Smooth muscle cell (in vitro differentiated cells): ENCODE results near the gene BMP6. TPM values are rescaled to one million over a fixed set of nuclear protein-coding genes. Genes with fewer than 3 reads are reported as not detected.
A peak's percentile ranks its signal among the peaks of the same experiment; 100 is the strongest.

ENCODE experiments used
- DNase-seq: peaks from one replicate; lab custom pipeline; 2025; ENCODE audit not compliant: unreplicated experiment; lab: John Stamatoyannopoulos, UW
- H2AFZ ChIP-seq: fragments of 200-600 bp; sonication (generic); 2 replicates; pipeline ENCODE4 v1.6.0; 2016; ENCODE audit warnings: antibody characterized with exemption, low read depth, mild to moderate bottlenecking
- H3F3A ChIP-seq: fragments of 200-600 bp; sonication (generic); 2 replicates; pipeline ENCODE4 v1.6.0; 2017; ENCODE audit warnings: antibody characterized with exemption, low read depth
- H3K27ac ChIP-seq: fragments of 200-600 bp; sonication (generic); 2 replicates; pipeline ENCODE4 v1.5.1; 2016; ENCODE audit warnings: low read depth, mild to moderate bottlenecking
- H3K27me3 ChIP-seq: fragments of 200-600 bp; sonication (generic); 2 replicates; pipeline ENCODE4 v1.6.1; 2016; ENCODE audit warnings: low read depth, mild to moderate bottlenecking
- H3K36me3 ChIP-seq: fragments of 200-600 bp; sonication (generic); 2 replicates; pipeline ENCODE4 v1.5.1; 2016; ENCODE audit warnings: low read depth
- H3K4me1 ChIP-seq: fragments of 200-600 bp; sonication (generic); 2 replicates; pipeline ENCODE4 v1.5.1; 2016; ENCODE audit warnings: low read depth
- H3K4me2 ChIP-seq: fragments of 200-600 bp; sonication (generic); 2 replicates; pipeline ENCODE4 v1.6.0; 2016; ENCODE audit warnings: mild to moderate bottlenecking
- H3K4me3 ChIP-seq: fragments of 200-600 bp; sonication (generic); 2 replicates; pipeline ENCODE4 v1.5.1; 2016; ENCODE audit warnings: mild to moderate bottlenecking
- H3K79me2 ChIP-seq: fragments of 200-600 bp; sonication (generic); 2 replicates; pipeline ENCODE4 v1.6.0; 2016; ENCODE audit warnings: low read depth, mild to moderate bottlenecking
- H3K9ac ChIP-seq: fragments of 200-600 bp; sonication (generic); 2 replicates; pipeline ENCODE4 v1.6.0; 2016; ENCODE audit warnings: low read depth
- H3K9me3 ChIP-seq: fragments of 200-600 bp; sonication (generic); replicated peaks from 2 replicates; pipeline ENCODE4 v1.5.1; 2016; ENCODE audit warnings: low read depth
- H4K20me1 ChIP-seq: fragments of 200-600 bp; sonication (generic); 2 replicates; pipeline ENCODE4 v1.6.0; 2016; ENCODE audit warnings: low read depth
- CTCF ChIP-seq: fragments of 200-600 bp; sonication (generic); IDR thresholded peaks from 2 replicates; pipeline ENCODE4 v1.5.1; 2017; ENCODE audit warnings: borderline replicate concordance, mild to moderate bottlenecking, antibody characterized with exemption; ENCODE audit not compliant: insufficient read depth, poor library complexity, severe bottlenecking
- WGBS: methylation state at CpG from one replicate; pipeline ENCODE4 v1.1.7; 2016; ENCODE audit warnings: low lambda C conversion rate; 5-methylcytosine and 5-hydroxymethylcytosine counted together
- polyA plus RNA-seq: library from polyadenylated mRNA; unstranded; fragments of >200 nt; fragmentation: Nextera tagmentation; extraction: Ambion mirVana; gene quantifications from 2 replicates; pipeline ENCODE4 v1.2.1, GENCODE V29; 2016
- total RNA-seq: library from RNA; depleted of rRNA; stranded (reverse); fragments of >200 nt; gene quantifications from 2 replicates; pipeline ENCODE4 v1.2.3, GENCODE V29; 2014

BMP6 gene
- total and polyA plus RNA-seq, 2 experiments from 2014 or later, result 14.5 to 17.0 TPM

DNA sequence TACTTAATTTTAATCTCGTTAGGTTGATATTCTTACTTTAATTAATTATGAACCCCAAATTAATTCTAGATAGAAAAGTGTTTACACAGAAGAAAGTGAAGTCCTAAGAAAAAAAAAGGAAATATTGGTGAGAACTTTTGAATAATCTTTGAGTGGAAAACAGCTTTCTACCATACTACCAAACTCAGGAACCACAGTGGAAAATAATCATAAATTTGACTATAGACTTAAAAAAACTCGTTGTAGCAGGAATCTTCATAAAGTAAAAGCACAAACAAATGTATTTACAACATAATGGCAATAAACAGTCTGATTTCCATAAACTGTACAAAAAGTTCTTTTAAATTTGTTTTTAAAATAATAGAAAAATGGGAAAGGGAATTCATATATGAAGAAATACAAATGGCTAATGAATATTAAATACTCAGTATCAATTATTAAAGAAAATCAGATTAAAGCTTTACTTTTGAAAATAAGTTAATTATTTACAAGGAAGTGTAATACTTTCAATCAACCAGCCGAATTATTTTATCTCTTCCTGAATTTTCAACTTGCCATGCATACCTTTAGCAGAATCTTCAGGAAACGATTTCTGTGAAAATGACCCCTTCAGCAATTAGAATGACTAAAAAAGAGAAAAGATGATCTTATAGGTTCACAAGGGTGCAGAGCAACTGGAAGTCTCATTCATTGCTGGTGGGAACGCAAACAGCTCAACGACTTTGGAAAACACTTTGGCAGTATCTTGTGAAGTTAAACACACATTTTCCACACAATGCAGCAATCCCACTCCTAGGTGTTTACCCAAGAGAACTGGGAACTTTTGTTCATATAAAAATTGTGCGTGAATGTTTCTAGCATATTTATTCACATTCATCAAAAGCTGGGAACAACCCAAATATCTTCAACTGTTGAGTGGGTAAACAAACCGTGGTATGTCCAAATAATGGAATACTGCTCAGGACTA is 38.5 kb upstream of the BMP6 start:
- Histone ChIP-seq H4K20me1 (no peaks in the 10 kb centered on the region), H3K27me3 (no peaks in the 10 kb centered on the region)
- TF ChIP-seq CTCF, result no peak

GRCh38 chr6:7691021-7691420 is 34.9 kb upstream of the BMP6 start:
- 84% methylated on average over 2 of the region's 2 CpGs for WGBS
- Histone ChIP-seq H3K9me3 (no peaks in the 10 kb centered on the region), H3K27me3 (no peaks in the 10 kb centered on the region)

More for the DNA sequence above, 38.5 kb upstream of the BMP6 start:
- Histone ChIP-seq H2AFZ (no peak overlapping the region), H3K27ac (no peak overlapping the region), H3K79me2 (no peaks in the 10 kb centered on the region), H3K9ac (no peak overlapping the region), H3K9me3 (no peaks in the 10 kb centered on the region), H3K4me3 (no peak overlapping the region), H3K4me1 (peaks cover 5% of the 10 kb centered on the region), H3K36me3 (no peaks in the 10 kb centered on the region), H3K4me2 (no peak overlapping the region), H3F3A (no peaks in the 10 kb centered on the region)
- no peak for DNase-seq
- WGBS, result 90% methylated on average over 8 of the region's 8 CpGs

DNA sequence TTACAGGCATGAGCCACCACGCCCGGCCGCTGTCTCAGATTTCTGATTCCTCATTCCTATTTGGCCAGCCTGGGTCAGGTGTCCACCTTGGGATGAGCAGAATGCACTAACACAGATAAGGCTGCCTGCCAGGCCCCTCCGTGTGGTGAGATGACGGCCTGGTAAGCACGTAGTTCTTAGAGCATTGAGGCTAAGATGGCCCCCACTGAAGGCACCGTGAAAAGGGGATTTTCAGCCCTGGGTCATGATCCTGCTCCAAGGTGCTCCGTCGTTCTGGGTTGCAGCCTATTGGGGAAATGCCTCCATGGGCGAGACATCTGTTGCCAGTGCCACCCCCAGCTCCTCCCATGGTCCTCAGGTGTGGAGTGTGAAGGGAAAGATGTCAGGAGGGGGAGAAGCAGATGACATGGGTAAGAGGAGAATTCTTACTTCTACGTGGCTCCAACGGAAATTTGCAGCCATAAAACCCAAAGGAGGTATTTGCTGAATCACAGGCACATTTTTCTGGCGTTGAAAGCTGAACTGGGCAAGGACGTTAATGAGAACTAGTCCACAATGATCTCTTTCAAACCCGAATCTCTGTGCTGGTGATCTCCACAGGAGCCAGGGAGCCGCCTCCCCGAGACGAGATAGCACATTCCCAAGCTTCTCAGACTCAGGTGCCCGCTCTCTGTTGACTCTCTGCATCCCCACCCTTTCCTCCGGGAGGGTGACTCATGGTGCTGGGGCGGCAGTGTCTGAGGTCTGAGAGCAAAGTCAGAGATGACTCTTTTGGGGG is 34.0 kb upstream of the BMP6 start:
- no peak for TF ChIP-seq CTCF
- H3K36me3 ChIP-seq, result no peaks in the 10 kb centered on the region
- H3K79me2 ChIP-seq, result no peaks in the 10 kb centered on the region
- no peak for DNase-seq
- H3K9me3 ChIP-seq, result no peaks in the 10 kb centered on the region
- peak overlapping the region; percentile 77 for H2AFZ ChIP-seq
- 33% methylated on average over 21 of the region's 21 CpGs for WGBS
- no peaks in the 10 kb centered on the region for H3K27me3 ChIP-seq
- H3K27ac ChIP-seq, result peak overlapping the region; percentile 85
- peaks cover 6% of the 10 kb centered on the region for H3K4me1 ChIP-seq
- H3F3A ChIP-seq, result no peaks in the 10 kb centered on the region
- peak overlapping the region; percentile 72 for H3K4me2 ChIP-seq
- peak overlapping the region; percentile 25 for H3K4me3 ChIP-seq
- no peaks in the 10 kb centered on the region for H4K20me1 ChIP-seq
- H3K9ac ChIP-seq, result peak overlapping the region; percentile 49

More at GRCh38 chr6:7691021-7691420, 34.9 kb upstream of the BMP6 start:
- no peak overlapping the region for H2AFZ ChIP-seq
- H4K20me1 ChIP-seq, result no peaks in the 10 kb centered on the region
- H3K4me3 ChIP-seq, result no peak overlapping the region
- no peaks in the 10 kb centered on the region for H3K36me3 ChIP-seq
- peak overlapping the region; percentile 85 for H3K27ac ChIP-seq
- no peak for DNase-seq
- H3K4me1 ChIP-seq, result peaks cover 6% of the 10 kb centered on the region
- H3K9ac ChIP-seq, result no peak overlapping the region
- H3K79me2 ChIP-seq, result no peaks in the 10 kb centered on the region
- H3K4me2 ChIP-seq, result no peak overlapping the region
- H3F3A ChIP-seq, result no peaks in the 10 kb centered on the region
- TF ChIP-seq CTCF, result no peak
